SK-N-SH (cell line): ENCODE measurements around the gene ZMYM2. TPM values are rescaled to one million over a fixed set of nuclear protein-coding genes. Genes with fewer than 3 reads are reported as not detected.

ENCODE experiments used
- CTCF ChIA-PET: fragments of 300-600, 350-600 bp; formaldehyde crosslinking; extraction: SDS; loops from one replicate; lab custom pipeline; 2021; lab: Yijun Ruan, JAX
- POLR2A ChIA-PET: fragments of 350-600 bp; sonication (Branson Sonifier 250); formaldehyde crosslinking; extraction: SDS; loops from one replicate; lab custom pipeline; 2020; ENCODE audit warnings: antibody characterized with exemption, inconsistent platforms; lab: Yijun Ruan, JAX
- DNase-seq: peaks from one replicate; pipeline ENCODE4 v3.0.0; 2012
- H2AFZ ChIP-seq: fragments of 200-600 bp; sonication (generic); 2 replicates; pipeline ENCODE4 v1.8.1; 2016; ENCODE audit warnings: antibody characterized with exemption, mild to moderate bottlenecking, low read depth
- H3F3A ChIP-seq: fragments of 200-600 bp; sonication (generic); replicated peaks from 2 replicates; pipeline ENCODE3; 2016; ENCODE audit warnings: antibody characterized with exemption, mild to moderate bottlenecking; ENCODE audit not compliant: insufficient read depth
- H3K27ac ChIP-seq, 2 experiments: fragments of 200-500 bp in 1 of 2; fragments of 200-600 bp in 1 of 2; sonication (Bioruptor generic) in 1 of 2; sonication (generic), shearing (Covaris generic) in 1 of 2; 2 replicates each; pipeline versions ENCODE4 v1.5.1 to v1.6.1; 2014 to 2016; ENCODE audit warnings: low read depth in 2 of 2, inconsistent platforms in 1 of 2, low read length in 1 of 2, mild to moderate bottlenecking in 1 of 2, mixed read lengths in 1 of 2
- H3K27me3 ChIP-seq: fragments of 200-600 bp; sonication (generic), shearing (Covaris generic); 2 replicates; pipeline ENCODE4 v1.6.1; 2016; ENCODE audit warnings: mixed run types; ENCODE audit not compliant: insufficient read depth
- H3K36me3 ChIP-seq, 2 experiments: fragments of 200-500 bp in 1 of 2; fragments of 200-600 bp in 1 of 2; sonication (Bioruptor generic) in 1 of 2; sonication (generic) in 1 of 2; replicated peaks in 1 of 2; 2 replicates each; pipeline versions ENCODE3 to v1.5.1; 2014 to 2016; ENCODE audit warnings: low read length in 1 of 2, mild to moderate bottlenecking in 1 of 2; ENCODE audit not compliant: insufficient read depth in 2 of 2, control insufficient read depth in 1 of 2
- H3K4me1 ChIP-seq, 2 experiments: fragments of 200-500 bp in 1 of 2; fragments of 200-600 bp in 1 of 2; sonication (Bioruptor generic) in 1 of 2; sonication (generic), shearing (Covaris generic) in 1 of 2; 2 replicates each; pipeline versions ENCODE4 v1.5.1 to v1.6.1; 2014 to 2016; ENCODE audit warnings: low read depth in 1 of 2, low read length in 1 of 2, mixed run types in 1 of 2; ENCODE audit not compliant: insufficient read depth in 2 of 2, control insufficient read depth in 1 of 2
- H3K4me2 ChIP-seq: fragments of 200-600 bp; sonication (generic), shearing (Covaris generic); 2 replicates; pipeline ENCODE4 v1.6.1; 2017; ENCODE audit warnings: mixed run types
- H3K4me3 ChIP-seq, 2 experiments: fragments of 200-500 bp in 1 of 2; fragments of 200-600 bp in 1 of 2; sonication (Bioruptor generic) in 1 of 2; sonication (generic), shearing (Covaris generic) in 1 of 2; 2 replicates each; pipeline versions ENCODE4 v1.5.1 to v1.8.1; 2014 to 2016; ENCODE audit warnings: low read depth in 2 of 2, inconsistent platforms in 1 of 2, low read length in 1 of 2, mild to moderate bottlenecking in 1 of 2, mixed read lengths in 1 of 2, moderate library complexity in 1 of 2
- H3K79me2 ChIP-seq: fragments of 200-600 bp; sonication (generic); 2 replicates; pipeline ENCODE4 v1.8.1; 2017; ENCODE audit warnings: mild to moderate bottlenecking; ENCODE audit not compliant: insufficient read depth
- H3K9ac ChIP-seq: fragments of 200-600 bp; sonication (generic); 2 replicates; pipeline ENCODE4 v1.6.1; 2017; ENCODE audit warnings: mixed run types
- H3K9me2 ChIP-seq: fragments of 200-600 bp; sonication (generic); 2 replicates; pipeline ENCODE4 v1.6.1; 2017; ENCODE audit warnings: mixed run types
- H3K9me3 ChIP-seq: fragments of 200-600 bp; sonication (generic); 2 replicates; pipeline ENCODE4 v1.6.1; 2017; ENCODE audit warnings: mixed run types, mild to moderate bottlenecking, moderate library complexity
- H4K20me1 ChIP-seq: fragments of 200-600 bp; sonication (generic); 2 replicates; pipeline ENCODE4 v1.6.1; 2017; ENCODE audit warnings: mild to moderate bottlenecking, mixed run types; ENCODE audit not compliant: insufficient read depth
- CHD2 ChIP-seq: fragments of 150-350 bp; IDR thresholded peaks from 2 replicates; pipeline ENCODE4 v1.6.1; 2018; ENCODE audit warnings: low read length; ENCODE audit not compliant: partially characterized antibody
- EP300 ChIP-seq, 2 experiments: IDR thresholded peaks; 2 replicates each; pipeline versions ENCODE4 v1.4.0 to v1.6.1; 2012; ENCODE audit warnings: borderline replicate concordance in 1 of 2, low read depth in 1 of 2, low read length in 1 of 2
- GABPA ChIP-seq: IDR thresholded peaks from 2 replicates; pipeline ENCODE4 v1.4.0; 2012; ENCODE audit warnings: low read depth, mild to moderate bottlenecking
- JUND ChIP-seq: IDR thresholded peaks from 2 replicates; pipeline ENCODE4 v1.4.0; 2012
- MXI1 ChIP-seq: IDR thresholded peaks from 2 replicates; pipeline ENCODE4 v1.6.1; 2012; ENCODE audit warnings: mild to moderate bottlenecking, low read depth, low read length, improper control_type of control experiment
- NRF1 ChIP-seq: IDR thresholded peaks from 2 replicates; pipeline ENCODE4 v1.6.1; 2012; ENCODE audit warnings: low read depth, mild to moderate bottlenecking, low read length
- RXRA ChIP-seq: IDR thresholded peaks from 2 replicates; pipeline ENCODE4 v1.4.0; 2012; ENCODE audit warnings: low read depth, mild to moderate bottlenecking, borderline replicate concordance
- SMC3 ChIP-seq: IDR thresholded peaks from 2 replicates; pipeline ENCODE4 v1.6.1; 2012; ENCODE audit warnings: low read depth, low read length, improper control_type of control experiment
- TAF1 ChIP-seq: IDR thresholded peaks from 2 replicates; pipeline ENCODE4 v1.6.1; 2012; ENCODE audit warnings: low read depth, mild to moderate bottlenecking, low read length, moderate library complexity, borderline replicate concordance
- TEAD4 ChIP-seq: IDR thresholded peaks from 2 replicates; pipeline ENCODE4 v1.4.0; 2012; ENCODE audit warnings: mild to moderate bottlenecking, borderline replicate concordance; ENCODE audit not compliant: insufficient read depth
- YY1 ChIP-seq: IDR thresholded peaks from 2 replicates; pipeline ENCODE4 v1.4.0; 2012; ENCODE audit warnings: low read depth, mild to moderate bottlenecking
- WGBS: methylation state at CpG from one replicate; pipeline ENCODE4 v1.1.6; 2017; ENCODE audit warnings: low lambda C conversion rate; 5-methylcytosine and 5-hydroxymethylcytosine counted together
- polyA plus RNA-seq, 3 experiments: library from polyadenylated mRNA; depleted of rRNA; stranded (reverse); fragments of >200 nt; gene quantifications; 2 replicates each; pipeline ENCODE4 v1.2.3, GENCODE V29; 2012
- TF ChIP-seq, protein P1 (sequence below): fragments of 150-350 bp; IDR thresholded peaks from 2 replicates; pipeline ENCODE4 v1.6.1; 2017; ENCODE audit warnings: antibody characterized with exemption, low read length, low read depth, borderline replicate concordance
- TF ChIP-seq, protein P2 (sequence below): IDR thresholded peaks from 2 replicates; pipeline ENCODE4 v1.6.1; 2012; ENCODE audit warnings: mild to moderate bottlenecking, low read depth, low read length, moderate library complexity
- TF ChIP-seq, protein P3 (sequence below): IDR thresholded peaks from 2 replicates; pipeline ENCODE4 v1.4.0; 2012; ENCODE audit warnings: low read depth, borderline replicate concordance

Gene ZMYM2
- polyA plus RNA-seq, 1 of the 3 experiments (the other 2 are of a cell fraction), result 11.5 TPM

DNA sequence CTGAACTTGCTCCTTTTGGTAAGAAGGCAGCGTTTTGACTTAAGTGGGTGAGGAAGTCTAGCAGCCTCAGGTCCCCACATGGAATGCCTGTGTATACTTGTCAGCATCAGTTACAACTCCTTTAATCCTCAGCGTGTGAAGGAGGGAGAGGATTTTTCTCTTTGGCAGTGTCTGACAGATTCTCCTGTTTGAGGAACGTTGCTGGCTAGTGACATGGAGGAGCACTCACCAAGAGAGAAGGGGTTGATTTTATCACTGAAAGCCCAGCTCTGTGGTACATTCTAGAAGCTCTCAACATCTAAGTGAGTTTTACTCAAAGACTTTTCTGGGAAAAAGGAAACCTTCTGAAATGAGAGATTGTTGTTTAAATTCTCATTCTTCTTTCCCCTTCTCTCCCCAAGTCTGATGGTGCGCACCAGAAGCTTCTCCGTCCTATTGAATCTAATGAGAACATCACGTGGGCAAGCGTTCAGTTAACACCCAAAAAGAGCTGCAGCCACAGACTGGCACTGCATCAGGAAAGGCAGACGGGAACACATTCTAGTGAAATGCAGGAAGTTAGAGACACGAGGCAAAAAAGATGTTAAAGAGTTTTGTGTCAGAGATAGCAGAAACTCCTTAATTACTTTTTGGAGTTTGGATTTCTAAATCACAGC, 144.1 kb downstream of the ZMYM2 start:
- ChIA-PET CTCF (interaction anchor here (0.6 to 0.8 kb wide), 2 partner anchors 59 to 205 kb away, joined by 3 read pairs; no protein-coding TSS in a partner anchor), POLR2A (no interaction called here)
- Histone ChIP-seq H4K20me1 (no peaks in the 10 kb centered on the region), H3K9me2 (no peaks in the 10 kb centered on the region), H3K9ac (no peak overlapping the region), H2AFZ (no peak overlapping the region), H3F3A (no peaks in the 10 kb centered on the region), H3K4me2 (no peak overlapping the region), H3K9me3 (no peaks in the 10 kb centered on the region), H3K4me1 (peaks cover 0 to 3% of the 10 kb centered on the region in 2 experiments; a peak in 1 of 4 replicates), H3K79me2 (no peaks in the 10 kb centered on the region), H3K27me3 (peaks cover 10% of the 10 kb centered on the region; the same call in 1 of the 2 replicates), H3K36me3 (no peaks in the 10 kb centered on the region), H3K4me3 (no peak overlapping the region), H3K27ac (no peak overlapping the region)
- WGBS, result 44% methylated on average over 9 of the region's 9 CpGs
- TF ChIP-seq, protein P1, sequence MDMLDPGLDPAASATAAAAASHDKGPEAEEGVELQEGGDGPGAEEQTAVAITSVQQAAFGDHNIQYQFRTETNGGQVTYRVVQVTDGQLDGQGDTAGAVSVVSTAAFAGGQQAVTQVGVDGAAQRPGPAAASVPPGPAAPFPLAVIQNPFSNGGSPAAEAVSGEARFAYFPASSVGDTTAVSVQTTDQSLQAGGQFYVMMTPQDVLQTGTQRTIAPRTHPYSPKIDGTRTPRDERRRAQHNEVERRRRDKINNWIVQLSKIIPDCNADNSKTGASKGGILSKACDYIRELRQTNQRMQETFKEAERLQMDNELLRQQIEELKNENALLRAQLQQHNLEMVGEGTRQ, result no peak
- no peak for TF ChIP-seq TAF1
- TF ChIP-seq NRF1, result no peak
- no peak for TF ChIP-seq CHD2
- TF ChIP-seq, protein P2, sequence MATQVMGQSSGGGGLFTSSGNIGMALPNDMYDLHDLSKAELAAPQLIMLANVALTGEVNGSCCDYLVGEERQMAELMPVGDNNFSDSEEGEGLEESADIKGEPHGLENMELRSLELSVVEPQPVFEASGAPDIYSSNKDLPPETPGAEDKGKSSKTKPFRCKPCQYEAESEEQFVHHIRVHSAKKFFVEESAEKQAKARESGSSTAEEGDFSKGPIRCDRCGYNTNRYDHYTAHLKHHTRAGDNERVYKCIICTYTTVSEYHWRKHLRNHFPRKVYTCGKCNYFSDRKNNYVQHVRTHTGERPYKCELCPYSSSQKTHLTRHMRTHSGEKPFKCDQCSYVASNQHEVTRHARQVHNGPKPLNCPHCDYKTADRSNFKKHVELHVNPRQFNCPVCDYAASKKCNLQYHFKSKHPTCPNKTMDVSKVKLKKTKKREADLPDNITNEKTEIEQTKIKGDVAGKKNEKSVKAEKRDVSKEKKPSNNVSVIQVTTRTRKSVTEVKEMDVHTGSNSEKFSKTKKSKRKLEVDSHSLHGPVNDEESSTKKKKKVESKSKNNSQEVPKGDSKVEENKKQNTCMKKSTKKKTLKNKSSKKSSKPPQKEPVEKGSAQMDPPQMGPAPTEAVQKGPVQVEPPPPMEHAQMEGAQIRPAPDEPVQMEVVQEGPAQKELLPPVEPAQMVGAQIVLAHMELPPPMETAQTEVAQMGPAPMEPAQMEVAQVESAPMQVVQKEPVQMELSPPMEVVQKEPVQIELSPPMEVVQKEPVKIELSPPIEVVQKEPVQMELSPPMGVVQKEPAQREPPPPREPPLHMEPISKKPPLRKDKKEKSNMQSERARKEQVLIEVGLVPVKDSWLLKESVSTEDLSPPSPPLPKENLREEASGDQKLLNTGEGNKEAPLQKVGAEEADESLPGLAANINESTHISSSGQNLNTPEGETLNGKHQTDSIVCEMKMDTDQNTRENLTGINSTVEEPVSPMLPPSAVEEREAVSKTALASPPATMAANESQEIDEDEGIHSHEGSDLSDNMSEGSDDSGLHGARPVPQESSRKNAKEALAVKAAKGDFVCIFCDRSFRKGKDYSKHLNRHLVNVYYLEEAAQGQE, result no peak
- no peak for TF ChIP-seq MXI1
- no peak for TF ChIP-seq JUND
- no peak for TF ChIP-seq EP300 (IDR thresholded peaks at IDR 0.05; ENCODE audit: borderline replicate concordance in 1 of 2, low read depth in 1 of 2, low read length in 1 of 2)
- DNase-seq, result no peak

DNA sequence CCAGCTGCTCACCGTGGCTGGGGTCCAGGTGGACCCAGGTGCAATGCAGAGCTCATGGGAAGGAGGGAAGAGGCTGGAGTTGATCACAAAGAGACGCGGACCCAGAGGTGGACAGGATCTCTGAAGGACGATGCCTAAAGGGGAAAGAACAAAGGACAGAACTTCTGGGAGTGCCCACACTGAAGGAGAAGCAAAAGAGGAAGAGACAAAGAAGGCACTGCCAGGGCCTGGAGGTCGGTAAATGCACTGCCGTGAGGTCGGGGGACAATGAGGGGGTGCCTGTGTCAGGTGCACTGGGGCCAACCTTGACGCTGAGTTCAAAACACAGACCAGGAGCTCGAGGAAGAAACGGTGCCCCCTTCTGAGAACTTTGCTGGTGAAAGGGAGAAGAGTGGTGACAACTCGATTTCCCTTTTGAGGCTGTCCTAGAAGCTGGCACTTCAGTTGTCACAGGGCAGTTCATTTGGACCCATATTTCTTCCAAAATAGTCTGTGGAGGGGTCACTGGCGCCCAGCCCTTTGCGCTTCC, 146.7 kb downstream of the ZMYM2 start:
- no peaks in the 10 kb centered on the region for H3K9me2 ChIP-seq
- no peaks in the 10 kb centered on the region for H4K20me1 ChIP-seq
- no peak overlapping the region for H3K4me3 ChIP-seq
- ChIA-PET POLR2A (no interaction called here), CTCF (interaction anchor here (1.8 kb wide), 1 partner anchor 11 kb away, joined by 7 read pairs; no protein-coding TSS in a partner anchor)
- H3K27ac ChIP-seq, result no peak overlapping the region
- no peaks in the 10 kb centered on the region for H3K9me3 ChIP-seq
- H3K36me3 ChIP-seq, result no peaks in the 10 kb centered on the region
- no peaks in the 10 kb centered on the region for H3K79me2 ChIP-seq
- no peak overlapping the region for H3K9ac ChIP-seq
- WGBS, result 74% methylated on average over 13 of the region's 13 CpGs
- H3F3A ChIP-seq, result no peaks in the 10 kb centered on the region
- H3K4me2 ChIP-seq, result no peak overlapping the region
- H3K27me3 ChIP-seq, result peaks cover 10% of the 10 kb centered on the region; the same call in 1 of the 2 replicates
- H2AFZ ChIP-seq, result no peak overlapping the region
- peaks cover 0 to 3% of the 10 kb centered on the region in 2 experiments; a peak in 1 of 4 replicates for H3K4me1 ChIP-seq
- DNase-seq, result no peak
- no peak for TF ChIP-seq GABPA
- TF ChIP-seq RXRA, result no peak
- TF ChIP-seq, protein P3, sequence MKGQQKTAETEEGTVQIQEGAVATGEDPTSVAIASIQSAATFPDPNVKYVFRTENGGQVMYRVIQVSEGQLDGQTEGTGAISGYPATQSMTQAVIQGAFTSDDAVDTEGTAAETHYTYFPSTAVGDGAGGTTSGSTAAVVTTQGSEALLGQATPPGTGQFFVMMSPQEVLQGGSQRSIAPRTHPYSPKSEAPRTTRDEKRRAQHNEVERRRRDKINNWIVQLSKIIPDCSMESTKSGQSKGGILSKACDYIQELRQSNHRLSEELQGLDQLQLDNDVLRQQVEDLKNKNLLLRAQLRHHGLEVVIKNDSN, result no peak
- TF ChIP-seq EP300 (IDR thresholded peaks at IDR 0.05; ENCODE audit: borderline replicate concordance in 1 of 2, low read depth in 1 of 2, low read length in 1 of 2), result no peak
- TF ChIP-seq TEAD4, result no peak
- TF ChIP-seq, protein P2, result no peak
- no peak for TF ChIP-seq JUND
- TF ChIP-seq SMC3, result no peak
- TF ChIP-seq YY1, result no peak
